Endodermal cell (in vitro differentiated cells): ENCODE results near the gene GPR37L1. TPM values are rescaled to one million over a fixed set of nuclear protein-coding genes. Genes with fewer than 3 reads are reported as not detected.

Experiments
- DNase-seq: peaks from one replicate; pipeline ENCODE4 v3.0.0-alpha.2; 2017
- H3K27ac ChIP-seq: 2 replicates; pipeline ENCODE4 v1.5.1; 2013; ENCODE audit warnings: mild to moderate bottlenecking, low read depth, low read length, moderate library complexity
- H3K27me3 ChIP-seq: 2 replicates; pipeline ENCODE4 v1.6.1; 2013; ENCODE audit warnings: mild to moderate bottlenecking, low read length, moderate library complexity; ENCODE audit not compliant: insufficient read depth, control insufficient read depth, poor library complexity, severe bottlenecking
- H3K36me3 ChIP-seq: 2 replicates; pipeline ENCODE4 v1.7.0; 2013; ENCODE audit warnings: mild to moderate bottlenecking, low read length, moderate library complexity; ENCODE audit not compliant: control insufficient read depth, insufficient read depth
- H3K4me1 ChIP-seq: one replicate; pipeline ENCODE4 v1.7.0; 2013; ENCODE audit warnings: low read length; ENCODE audit not compliant: control insufficient read depth, insufficient read depth
- H3K4me3 ChIP-seq: 2 replicates; pipeline ENCODE4 v1.5.1; 2013; ENCODE audit warnings: mild to moderate bottlenecking, low read length, moderate library complexity
- H3K9ac ChIP-seq: 2 replicates; pipeline ENCODE4 v1.6.1; 2013; ENCODE audit warnings: mild to moderate bottlenecking, low read length, moderate library complexity; ENCODE audit not compliant: poor library complexity, severe bottlenecking; ENCODE audit errors: extremely low read depth
- H3K9me3 ChIP-seq: 2 replicates; pipeline ENCODE4 v1.6.1; 2013; ENCODE audit warnings: mild to moderate bottlenecking, low read length, moderate library complexity; ENCODE audit not compliant: control insufficient read depth
- H3K27ac Mint-ChIP-seq: 2 replicates; pipeline ENCODE4 v1.8.0; 2020; ENCODE audit warnings: mixed read lengths
- H3K27me3 Mint-ChIP-seq: 2 replicates; pipeline ENCODE4 v1.8.0; 2021; ENCODE audit warnings: mild to moderate bottlenecking, mixed read lengths; ENCODE audit not compliant: insufficient read depth
- H3K36me3 Mint-ChIP-seq: 2 replicates; pipeline ENCODE4 v1.8.0; 2020; ENCODE audit warnings: low read depth, mixed read lengths
- H3K4me1 Mint-ChIP-seq: 2 replicates; pipeline ENCODE4 v1.8.0; 2020; ENCODE audit warnings: mixed read lengths
- H3K4me3 Mint-ChIP-seq: 2 replicates; pipeline ENCODE4 v1.8.0; 2020; ENCODE audit warnings: mild to moderate bottlenecking, moderate library complexity, mixed read lengths
- H3K9me3 Mint-ChIP-seq: 2 replicates; pipeline ENCODE4 v1.8.0; 2020; ENCODE audit warnings: mild to moderate bottlenecking, mixed read lengths
- WGBS, 2 experiments: methylation state at CpG; one replicate each; pipeline versions ENCODE4 v1.1.5 to v1.1.7; 2013; ENCODE audit warnings: missing lambda C conversion rate in 2 of 2, mixed read lengths in 1 of 2; ENCODE audit not compliant: insufficient coverage in 1 of 2, insufficient read length in 1 of 2; 5-methylcytosine and 5-hydroxymethylcytosine counted together
- total RNA-seq, 2 donors: library from RNA; stranded (reverse); fragmentation: NEBNext Ultra II Directional in 1 of 2; extraction: Animal tissue kit (Norgen Biotek cat#: 25700) in 1 of 2; gene quantifications; 2 replicates in 1 of 2; 3 replicates in 1 of 2; pipeline ENCODE4 v1.2.1, GENCODE V29; 2021
- TF ChIP-seq, protein P1 (sequence below): fragments of 200-600 bp; sonication (generic); conservative IDR thresholded peaks from 2 replicates; pipeline ENCODE4 v1.5.0; 2021; ENCODE audit warnings: antibody characterized with exemption, mild to moderate bottlenecking

The GPR37L1 gene
- total RNA-seq, 2 donors from 2014 or later, result 0.04 TPM; not detected in 1

DNA sequence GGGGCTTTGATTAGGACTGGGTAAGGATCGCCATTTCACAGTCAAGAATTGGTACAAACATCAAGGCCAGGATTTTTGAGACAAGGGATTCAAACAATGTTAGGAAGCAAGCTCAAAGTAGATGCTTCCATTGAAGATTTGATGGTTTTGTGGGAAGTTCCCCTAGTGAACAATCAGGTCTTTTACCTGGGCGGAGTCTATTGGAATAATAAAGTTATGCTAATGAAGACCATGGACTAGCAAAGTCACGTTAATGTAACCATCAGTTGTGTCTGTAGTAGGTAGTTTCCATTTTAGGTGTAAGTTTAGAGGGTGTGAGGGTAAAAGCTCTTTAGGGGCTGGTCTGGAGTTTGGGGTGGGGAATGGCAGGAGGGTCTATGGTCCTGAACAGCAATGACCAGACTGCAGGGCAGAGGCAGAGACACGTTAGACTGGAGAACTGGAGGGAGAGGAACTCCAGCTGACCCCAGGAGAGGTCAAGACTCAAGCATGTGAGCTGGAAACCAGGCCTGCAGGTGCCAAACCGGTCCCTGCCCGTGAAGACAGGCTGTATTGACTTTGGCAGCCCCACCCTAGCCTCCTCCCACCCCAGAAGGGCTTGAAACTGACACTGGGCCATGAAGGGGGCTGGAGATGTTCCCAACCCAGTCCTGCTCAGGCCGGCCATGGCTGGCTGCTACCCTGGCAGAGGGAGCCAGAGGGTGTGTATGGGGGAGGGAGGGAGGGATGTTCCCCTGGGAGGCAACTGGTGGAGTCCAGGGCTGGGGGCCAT lies 36.0 kb upstream of the GPR37L1 start:
- DNase-seq, result peak; percentile 51
- Mint-ChIP-seq H3K27ac (peak overlapping the region; percentile 10), H3K4me3 (no peak overlapping the region), H3K36me3 (no peaks in the 10 kb centered on the region), H3K4me1 (peaks cover 35% of the 10 kb centered on the region), H3K27me3 (peaks cover 2% of the 10 kb centered on the region), H3K9me3 (no peaks in the 10 kb centered on the region)
- no peaks in the 10 kb centered on the region for H3K9me3 ChIP-seq
- peaks cover 2% of the 10 kb centered on the region for H3K4me1 ChIP-seq
- no peak overlapping the region for H3K9ac ChIP-seq
- H3K4me3 ChIP-seq, result no peak overlapping the region
- TF ChIP-seq, protein P1, sequence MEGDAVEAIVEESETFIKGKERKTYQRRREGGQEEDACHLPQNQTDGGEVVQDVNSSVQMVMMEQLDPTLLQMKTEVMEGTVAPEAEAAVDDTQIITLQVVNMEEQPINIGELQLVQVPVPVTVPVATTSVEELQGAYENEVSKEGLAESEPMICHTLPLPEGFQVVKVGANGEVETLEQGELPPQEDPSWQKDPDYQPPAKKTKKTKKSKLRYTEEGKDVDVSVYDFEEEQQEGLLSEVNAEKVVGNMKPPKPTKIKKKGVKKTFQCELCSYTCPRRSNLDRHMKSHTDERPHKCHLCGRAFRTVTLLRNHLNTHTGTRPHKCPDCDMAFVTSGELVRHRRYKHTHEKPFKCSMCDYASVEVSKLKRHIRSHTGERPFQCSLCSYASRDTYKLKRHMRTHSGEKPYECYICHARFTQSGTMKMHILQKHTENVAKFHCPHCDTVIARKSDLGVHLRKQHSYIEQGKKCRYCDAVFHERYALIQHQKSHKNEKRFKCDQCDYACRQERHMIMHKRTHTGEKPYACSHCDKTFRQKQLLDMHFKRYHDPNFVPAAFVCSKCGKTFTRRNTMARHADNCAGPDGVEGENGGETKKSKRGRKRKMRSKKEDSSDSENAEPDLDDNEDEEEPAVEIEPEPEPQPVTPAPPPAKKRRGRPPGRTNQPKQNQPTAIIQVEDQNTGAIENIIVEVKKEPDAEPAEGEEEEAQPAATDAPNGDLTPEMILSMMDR, result no peak
- 68 to 82% methylated on average over 4 to 7 of the region's 7 CpGs for WGBS, 2 experiments
- no peaks in the 10 kb centered on the region for H3K27me3 ChIP-seq
- no peak overlapping the region for H3K27ac ChIP-seq
- H3K36me3 ChIP-seq, result no peaks in the 10 kb centered on the region

DNA sequence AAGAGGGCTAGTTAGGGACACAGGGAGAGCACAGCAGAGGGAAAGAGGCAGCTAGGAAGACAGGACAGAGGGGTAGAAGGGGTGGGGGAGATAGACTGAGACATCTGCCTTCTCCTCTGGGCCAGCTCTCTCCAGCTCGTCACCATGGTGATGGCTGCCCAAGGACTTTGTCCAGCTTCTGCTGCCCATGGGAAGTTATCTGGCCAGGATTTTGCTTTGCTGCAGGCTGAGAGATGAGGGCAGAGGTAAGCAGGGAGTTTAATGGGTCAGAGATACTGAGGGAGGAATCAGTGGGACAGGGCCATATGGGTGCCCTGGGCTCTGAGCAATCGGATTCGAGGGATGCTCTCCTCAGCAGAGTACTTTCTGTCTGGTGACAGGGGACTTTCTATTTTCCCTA lies 34.5 kb upstream of the GPR37L1 start:
- no peak for DNase-seq
- Histone ChIP-seq H3K36me3 (no peaks in the 10 kb centered on the region), H3K4me3 (no peak overlapping the region), H3K27ac (no peak overlapping the region), H3K9ac (no peak overlapping the region), H3K27me3 (no peaks in the 10 kb centered on the region), H3K9me3 (no peaks in the 10 kb centered on the region), H3K4me1 (no peaks in the 10 kb centered on the region)
- Mint-ChIP-seq H3K4me3 (no peak overlapping the region), H3K4me1 (peaks cover 30% of the 10 kb centered on the region), H3K9me3 (no peaks in the 10 kb centered on the region), H3K27ac (no peak overlapping the region), H3K36me3 (no peaks in the 10 kb centered on the region), H3K27me3 (peaks cover 2% of the 10 kb centered on the region)
- WGBS, 2 experiments, result 90 to 91% methylated on average over 2 to 3 of the region's 3 CpGs
- TF ChIP-seq, protein P1, result no peak

DNA sequence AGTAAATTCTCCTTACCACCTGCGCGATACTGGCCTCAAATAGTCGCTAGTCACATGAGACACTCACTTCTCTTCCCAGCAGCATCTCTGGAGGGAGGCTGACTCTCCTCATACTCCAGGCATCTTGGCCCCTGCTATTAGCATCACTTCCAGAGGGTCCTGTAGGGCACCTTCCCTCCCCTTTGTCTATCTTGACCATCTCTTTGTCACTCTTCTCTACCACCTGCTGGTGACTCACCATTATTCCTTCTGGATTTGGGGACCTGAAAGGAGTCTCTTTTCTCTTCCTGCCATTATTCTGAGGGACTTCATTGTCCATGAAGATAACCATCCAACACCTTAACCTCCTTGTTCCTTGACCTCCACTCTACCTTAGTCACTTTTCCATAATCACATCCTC lies 31.7 kb upstream of the GPR37L1 start:
- H3K4me3 Mint-ChIP-seq, result no peak overlapping the region
- no peaks in the 10 kb centered on the region for H3K36me3 Mint-ChIP-seq
- H3K4me1 ChIP-seq, result no peaks in the 10 kb centered on the region
- H3K27ac Mint-ChIP-seq, result no peak overlapping the region
- no peak for DNase-seq
- H3K4me3 ChIP-seq, result no peak overlapping the region
- no peak overlapping the region for H3K27ac ChIP-seq
- H3K4me1 Mint-ChIP-seq, result peaks cover 14% of the 10 kb centered on the region
- no peak overlapping the region for H3K9ac ChIP-seq
- no peaks in the 10 kb centered on the region for H3K27me3 ChIP-seq
- H3K9me3 ChIP-seq, result no peaks in the 10 kb centered on the region
- H3K9me3 Mint-ChIP-seq, result no peaks in the 10 kb centered on the region
- WGBS, 2 experiments, result 95 to 97% methylated on average over 3 of the region's 3 CpGs
- TF ChIP-seq, protein P1, result peak; percentile 68
- peaks cover 2% of the 10 kb centered on the region for H3K27me3 Mint-ChIP-seq
- H3K36me3 ChIP-seq, result no peaks in the 10 kb centered on the region
